Neural cell (in vitro differentiated cells): ENCODE data around the gene NCEH1. TPM values are rescaled to one million over a fixed set of nuclear protein-coding genes. Genes with fewer than 3 reads are reported as not detected.

Experiments used
- H2AFZ ChIP-seq: fragments of 200-600, 300-800 bp; sonication (generic), shearing (Covaris generic); 2 replicates; pipeline ENCODE4 v1.6.0; 2014; ENCODE audit warnings: low read depth, mild to moderate bottlenecking, antibody characterized with exemption, low read length, moderate library complexity
- H3F3A ChIP-seq: fragments of 200-600 bp; shearing (Covaris generic); 2 replicates; pipeline ENCODE4 v1.6.1; 2016; ENCODE audit warnings: mild to moderate bottlenecking, moderate library complexity, mixed read lengths, antibody characterized with exemption, low read length; ENCODE audit not compliant: insufficient read depth, poor library complexity, severe bottlenecking
- H3K27ac ChIP-seq: fragments of 200-600, 300-800 bp; sonication (generic), shearing (Covaris generic); 2 replicates; pipeline ENCODE4 v1.5.1; 2014; ENCODE audit warnings: mild to moderate bottlenecking, low read length, moderate library complexity
- H3K27me3 ChIP-seq: fragments of 300-800, 200-600 bp; sonication (generic), shearing (Covaris generic); 2 replicates; pipeline ENCODE4 v1.6.0; 2014; ENCODE audit warnings: mild to moderate bottlenecking, low read depth, low read length, moderate library complexity; ENCODE audit not compliant: insufficient read depth
- H3K36me3 ChIP-seq: fragments of 300-800, 200-600 bp; sonication (generic), shearing (Covaris generic); 2 replicates; pipeline ENCODE4 v1.5.1; 2014; ENCODE audit warnings: mild to moderate bottlenecking, antibody characterized with exemption, low read length, moderate library complexity; ENCODE audit not compliant: insufficient read depth
- H3K4me2 ChIP-seq: fragments of 300-800, 200-600 bp; sonication (generic), shearing (Covaris generic); 2 replicates; pipeline ENCODE4 v1.6.0; 2014; ENCODE audit warnings: mild to moderate bottlenecking, low read length
- H3K4me3 ChIP-seq: fragments of 300-800, 200-600 bp; sonication (generic), shearing (Covaris generic); 2 replicates; pipeline ENCODE4 v1.5.1; 2014; ENCODE audit warnings: mild to moderate bottlenecking, low read length, moderate library complexity
- H3K79me2 ChIP-seq: fragments of 200-600 bp; shearing (Covaris generic); replicated peaks from 2 replicates; pipeline ENCODE4 v1.6.0; 2014; ENCODE audit warnings: mild to moderate bottlenecking, low read length, moderate library complexity; ENCODE audit not compliant: insufficient read depth
- H3K9ac ChIP-seq: fragments of 300-800, 200-600 bp; sonication (generic), shearing (Covaris generic); 2 replicates; pipeline ENCODE4 v1.6.1; 2016; ENCODE audit warnings: mild to moderate bottlenecking, low read length, mixed read lengths
- H3K9me2 ChIP-seq: fragments of 200-600 bp; shearing (Covaris generic); 2 replicates; pipeline ENCODE4 v1.6.1; 2016; ENCODE audit warnings: mild to moderate bottlenecking, low read length, mixed read lengths; ENCODE audit not compliant: insufficient read depth
- H3K9me3 ChIP-seq: fragments of 200-600, 300-800 bp; sonication (generic), shearing (Covaris generic); 2 replicates; pipeline ENCODE4 v1.6.1; 2016; ENCODE audit warnings: mild to moderate bottlenecking, mixed run types, low read length, moderate library complexity, mixed read lengths
- H4K20me1 ChIP-seq: fragments of 200-600 bp; shearing (Covaris generic); 2 replicates; pipeline ENCODE4 v1.6.1; 2016; ENCODE audit warnings: mild to moderate bottlenecking, mixed run types; ENCODE audit not compliant: insufficient read depth
- EP300 ChIP-seq: fragments of 450-650 bp; conservative IDR thresholded peaks from 2 replicates; pipeline ENCODE4 v1.6.1; 2014; ENCODE audit warnings: antibody characterized with exemption, mild to moderate bottlenecking, moderate library complexity; ENCODE audit not compliant: poor library complexity, severe bottlenecking
- EZH2 ChIP-seq: fragments of 200-600, 300-800 bp; shearing (Covaris generic), sonication (generic); IDR thresholded peaks from 2 replicates; pipeline ENCODE4 v1.6.1; 2014; ENCODE audit warnings: antibody characterized with exemption, low read length, borderline replicate concordance, mild to moderate bottlenecking; ENCODE audit not compliant: insufficient read depth, poor library complexity, severe bottlenecking
- MXI1 ChIP-seq: fragments of 450-650 bp; conservative IDR thresholded peaks from 2 replicates; pipeline ENCODE4 v1.6.1; 2014; ENCODE audit warnings: antibody characterized with exemption, mild to moderate bottlenecking; ENCODE audit not compliant: poor library complexity, severe bottlenecking
- POLR2AphosphoS5 ChIP-seq: IDR thresholded peaks from 2 replicates; pipeline ENCODE4 v1.6.1; 2012
- RAD21 ChIP-seq: fragments of 450-650 bp; conservative IDR thresholded peaks from 2 replicates; pipeline ENCODE4 v1.6.1; 2014; ENCODE audit warnings: antibody characterized with exemption, mild to moderate bottlenecking, moderate library complexity
- SMC3 ChIP-seq: fragments of 450-650 bp; conservative IDR thresholded peaks from 2 replicates; pipeline ENCODE4 v1.6.1; 2014; ENCODE audit warnings: antibody characterized with exemption, mild to moderate bottlenecking, moderate library complexity; ENCODE audit not compliant: poor library complexity
- TAF1 ChIP-seq: IDR thresholded peaks from 2 replicates; pipeline ENCODE4 v1.6.1; 2012; ENCODE audit warnings: low read depth
- polyA plus RNA-seq: library from polyadenylated mRNA; depleted of rRNA; stranded (reverse); fragments of >200 nt; gene quantifications from 2 replicates; pipeline ENCODE4 v1.2.3, GENCODE V29; 2014
- TF ChIP-seq, protein P1 (sequence below): fragments of 450-650 bp; IDR thresholded peaks from 2 replicates; pipeline ENCODE4 v1.5.1; 2014; ENCODE audit warnings: antibody characterized with exemption, mild to moderate bottlenecking, moderate library complexity; ENCODE audit not compliant: poor library complexity, severe bottlenecking
- TF ChIP-seq, protein P2 (sequence below): IDR thresholded peaks from 2 replicates; pipeline ENCODE4 v1.6.1; 2012; ENCODE audit warnings: borderline replicate concordance

Gene NCEH1
- polyA plus RNA-seq, 1 donor from 2014 or later: 2.1 TPM

DNA sequence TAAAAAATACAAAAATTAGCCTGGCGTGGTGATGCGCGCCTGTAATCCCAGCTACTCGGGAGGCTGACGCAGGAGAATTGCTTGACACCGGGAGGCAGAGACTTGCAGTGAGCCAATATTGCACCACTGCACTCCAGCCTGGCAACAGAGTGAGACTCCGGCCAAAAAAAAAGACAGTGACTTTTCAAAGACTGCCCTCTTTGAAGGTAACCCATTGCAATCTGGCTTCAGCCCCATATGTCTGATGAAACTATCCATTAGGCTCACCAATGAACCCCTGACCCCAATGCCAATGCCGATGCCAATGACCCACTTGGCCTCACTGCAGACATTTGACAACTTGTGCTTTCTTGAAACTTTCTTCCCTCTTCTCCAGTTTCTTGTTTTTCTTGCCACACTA, 54.3 kb downstream of the NCEH1 start:
- no peak overlapping the region for H3K9ac ChIP-seq
- H3K4me3 ChIP-seq: no peak overlapping the region
- H3K36me3 ChIP-seq: no peaks in the 10 kb centered on the region
- no peaks in the 10 kb centered on the region for H3F3A ChIP-seq
- H3K4me2 ChIP-seq: no peak overlapping the region
- no peaks in the 10 kb centered on the region for H3K79me2 ChIP-seq
- H3K9me3 ChIP-seq: no peaks in the 10 kb centered on the region
- no peak overlapping the region for H3K27ac ChIP-seq
- TF ChIP-seq, protein P1, sequence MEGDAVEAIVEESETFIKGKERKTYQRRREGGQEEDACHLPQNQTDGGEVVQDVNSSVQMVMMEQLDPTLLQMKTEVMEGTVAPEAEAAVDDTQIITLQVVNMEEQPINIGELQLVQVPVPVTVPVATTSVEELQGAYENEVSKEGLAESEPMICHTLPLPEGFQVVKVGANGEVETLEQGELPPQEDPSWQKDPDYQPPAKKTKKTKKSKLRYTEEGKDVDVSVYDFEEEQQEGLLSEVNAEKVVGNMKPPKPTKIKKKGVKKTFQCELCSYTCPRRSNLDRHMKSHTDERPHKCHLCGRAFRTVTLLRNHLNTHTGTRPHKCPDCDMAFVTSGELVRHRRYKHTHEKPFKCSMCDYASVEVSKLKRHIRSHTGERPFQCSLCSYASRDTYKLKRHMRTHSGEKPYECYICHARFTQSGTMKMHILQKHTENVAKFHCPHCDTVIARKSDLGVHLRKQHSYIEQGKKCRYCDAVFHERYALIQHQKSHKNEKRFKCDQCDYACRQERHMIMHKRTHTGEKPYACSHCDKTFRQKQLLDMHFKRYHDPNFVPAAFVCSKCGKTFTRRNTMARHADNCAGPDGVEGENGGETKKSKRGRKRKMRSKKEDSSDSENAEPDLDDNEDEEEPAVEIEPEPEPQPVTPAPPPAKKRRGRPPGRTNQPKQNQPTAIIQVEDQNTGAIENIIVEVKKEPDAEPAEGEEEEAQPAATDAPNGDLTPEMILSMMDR: no peak
- TF ChIP-seq EZH2: no peak
- TF ChIP-seq POLR2AphosphoS5: no peak
- TF ChIP-seq EP300: no peak
- TF ChIP-seq TAF1: no peak
- TF ChIP-seq, protein P2, sequence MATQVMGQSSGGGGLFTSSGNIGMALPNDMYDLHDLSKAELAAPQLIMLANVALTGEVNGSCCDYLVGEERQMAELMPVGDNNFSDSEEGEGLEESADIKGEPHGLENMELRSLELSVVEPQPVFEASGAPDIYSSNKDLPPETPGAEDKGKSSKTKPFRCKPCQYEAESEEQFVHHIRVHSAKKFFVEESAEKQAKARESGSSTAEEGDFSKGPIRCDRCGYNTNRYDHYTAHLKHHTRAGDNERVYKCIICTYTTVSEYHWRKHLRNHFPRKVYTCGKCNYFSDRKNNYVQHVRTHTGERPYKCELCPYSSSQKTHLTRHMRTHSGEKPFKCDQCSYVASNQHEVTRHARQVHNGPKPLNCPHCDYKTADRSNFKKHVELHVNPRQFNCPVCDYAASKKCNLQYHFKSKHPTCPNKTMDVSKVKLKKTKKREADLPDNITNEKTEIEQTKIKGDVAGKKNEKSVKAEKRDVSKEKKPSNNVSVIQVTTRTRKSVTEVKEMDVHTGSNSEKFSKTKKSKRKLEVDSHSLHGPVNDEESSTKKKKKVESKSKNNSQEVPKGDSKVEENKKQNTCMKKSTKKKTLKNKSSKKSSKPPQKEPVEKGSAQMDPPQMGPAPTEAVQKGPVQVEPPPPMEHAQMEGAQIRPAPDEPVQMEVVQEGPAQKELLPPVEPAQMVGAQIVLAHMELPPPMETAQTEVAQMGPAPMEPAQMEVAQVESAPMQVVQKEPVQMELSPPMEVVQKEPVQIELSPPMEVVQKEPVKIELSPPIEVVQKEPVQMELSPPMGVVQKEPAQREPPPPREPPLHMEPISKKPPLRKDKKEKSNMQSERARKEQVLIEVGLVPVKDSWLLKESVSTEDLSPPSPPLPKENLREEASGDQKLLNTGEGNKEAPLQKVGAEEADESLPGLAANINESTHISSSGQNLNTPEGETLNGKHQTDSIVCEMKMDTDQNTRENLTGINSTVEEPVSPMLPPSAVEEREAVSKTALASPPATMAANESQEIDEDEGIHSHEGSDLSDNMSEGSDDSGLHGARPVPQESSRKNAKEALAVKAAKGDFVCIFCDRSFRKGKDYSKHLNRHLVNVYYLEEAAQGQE: no peak
- no peak for TF ChIP-seq SMC3
- TF ChIP-seq RAD21: no peak
- no peak for TF ChIP-seq MXI1
- H3K27me3 ChIP-seq: no peaks in the 10 kb centered on the region
- no peak overlapping the region for H2AFZ ChIP-seq
- no peaks in the 10 kb centered on the region for H3K9me2 ChIP-seq
- no peaks in the 10 kb centered on the region for H4K20me1 ChIP-seq

DNA sequence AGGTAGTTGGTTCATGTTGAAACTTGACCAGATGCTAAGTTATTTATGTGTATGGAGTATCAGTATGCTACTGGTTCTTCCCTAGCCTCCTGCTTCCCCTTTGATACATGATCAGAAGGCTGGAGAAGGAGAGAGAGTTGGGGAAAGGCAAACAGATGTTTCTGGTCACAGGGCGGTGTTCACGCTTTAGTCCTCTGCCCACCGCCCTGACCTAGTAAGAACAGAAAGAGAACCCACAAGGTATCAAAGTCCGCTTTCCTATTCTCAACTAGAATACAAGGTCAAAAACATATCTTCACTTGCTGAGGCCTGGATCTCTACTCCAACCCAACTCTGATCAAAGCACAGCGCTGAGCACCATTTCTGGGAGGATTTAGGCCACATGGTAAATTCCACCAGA, 55.5 kb downstream of the NCEH1 start:
- Histone ChIP-seq H3K36me3 (no peaks in the 10 kb centered on the region), H2AFZ (no peak overlapping the region), H3K27me3 (no peaks in the 10 kb centered on the region), H3K79me2 (no peaks in the 10 kb centered on the region), H3K9me3 (no peaks in the 10 kb centered on the region), H3K27ac (no peak overlapping the region), H3K4me3 (no peak overlapping the region), H3F3A (no peaks in the 10 kb centered on the region), H3K4me2 (no peak overlapping the region), H3K9ac (no peak overlapping the region), H4K20me1 (no peaks in the 10 kb centered on the region), H3K9me2 (no peaks in the 10 kb centered on the region)
- no peak for TF ChIP-seq SMC3
- no peak for TF ChIP-seq TAF1
- no peak for TF ChIP-seq POLR2AphosphoS5

DNA sequence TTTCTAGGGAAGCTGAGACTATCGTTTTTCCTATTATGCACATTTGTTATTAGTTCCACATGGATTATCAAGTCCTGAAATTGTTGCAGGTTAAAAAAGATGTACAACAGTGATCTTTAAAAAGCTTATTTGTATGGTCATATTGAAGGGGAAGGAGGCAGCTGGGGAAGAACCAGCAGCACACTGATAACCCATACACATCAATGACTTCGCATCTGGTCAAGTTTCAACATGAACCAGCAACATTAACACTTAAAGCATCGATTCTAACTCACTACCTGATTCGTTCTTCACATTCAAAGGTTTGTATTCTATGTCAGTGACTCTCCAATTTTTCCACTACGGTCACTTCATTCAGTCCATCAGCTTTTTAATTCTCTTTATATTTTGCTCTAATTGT, 56.4 kb downstream of the NCEH1 start:
- H3K9me2 ChIP-seq: no peaks in the 10 kb centered on the region
- TF ChIP-seq SMC3 (no peak), TAF1 (no peak), EP300 (no peak), EZH2 (no peak), RAD21 (no peak), MXI1 (no peak), POLR2AphosphoS5 (no peak)
- TF ChIP-seq, protein P1: no peak
- H3K9me3 ChIP-seq: no peaks in the 10 kb centered on the region
- H3K27ac ChIP-seq: no peak overlapping the region
- H3K27me3 ChIP-seq: no peaks in the 10 kb centered on the region
- H3K4me3 ChIP-seq: no peak overlapping the region
- no peak overlapping the region for H3K4me2 ChIP-seq
- no peak overlapping the region for H3K9ac ChIP-seq
- no peak overlapping the region for H2AFZ ChIP-seq
- no peaks in the 10 kb centered on the region for H3F3A ChIP-seq
- H3K79me2 ChIP-seq: no peaks in the 10 kb centered on the region
- H3K36me3 ChIP-seq: no peaks in the 10 kb centered on the region
- H4K20me1 ChIP-seq: no peaks in the 10 kb centered on the region
